ENCODE measurements around the gene REST.

Gene REST

DNA sequence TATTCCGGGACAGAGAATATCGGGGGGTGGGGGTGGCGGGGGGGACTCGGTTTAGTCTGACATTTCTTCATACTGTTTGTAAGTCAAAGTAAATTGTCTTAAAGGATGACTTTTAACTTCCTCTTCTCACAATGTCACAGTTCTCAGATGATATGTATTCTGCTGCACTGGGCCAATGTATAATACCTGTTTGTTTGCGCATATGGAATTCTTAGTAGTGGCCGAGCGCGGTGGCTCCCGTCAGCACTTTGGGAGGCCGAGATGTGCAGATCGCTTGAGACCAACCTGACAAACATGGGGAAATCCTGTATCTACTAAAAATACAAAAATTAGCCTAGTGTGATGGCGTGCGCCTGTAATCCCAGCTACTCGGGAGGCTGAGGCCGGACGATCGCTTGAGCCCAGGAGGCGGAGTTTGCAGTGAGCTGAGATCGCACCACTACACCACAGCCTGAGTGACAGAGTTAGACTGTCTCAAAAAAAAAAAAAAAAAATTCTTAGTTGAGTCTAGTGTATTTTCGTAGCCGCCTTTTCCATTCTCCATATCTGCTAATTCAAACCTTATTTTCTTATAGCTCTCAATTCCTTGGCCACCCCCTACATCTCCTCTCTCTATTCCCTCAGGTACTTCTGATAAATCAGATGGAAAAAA, 71.8 kb downstream of the REST start:
- TF ChIP-seq, protein P1, sequence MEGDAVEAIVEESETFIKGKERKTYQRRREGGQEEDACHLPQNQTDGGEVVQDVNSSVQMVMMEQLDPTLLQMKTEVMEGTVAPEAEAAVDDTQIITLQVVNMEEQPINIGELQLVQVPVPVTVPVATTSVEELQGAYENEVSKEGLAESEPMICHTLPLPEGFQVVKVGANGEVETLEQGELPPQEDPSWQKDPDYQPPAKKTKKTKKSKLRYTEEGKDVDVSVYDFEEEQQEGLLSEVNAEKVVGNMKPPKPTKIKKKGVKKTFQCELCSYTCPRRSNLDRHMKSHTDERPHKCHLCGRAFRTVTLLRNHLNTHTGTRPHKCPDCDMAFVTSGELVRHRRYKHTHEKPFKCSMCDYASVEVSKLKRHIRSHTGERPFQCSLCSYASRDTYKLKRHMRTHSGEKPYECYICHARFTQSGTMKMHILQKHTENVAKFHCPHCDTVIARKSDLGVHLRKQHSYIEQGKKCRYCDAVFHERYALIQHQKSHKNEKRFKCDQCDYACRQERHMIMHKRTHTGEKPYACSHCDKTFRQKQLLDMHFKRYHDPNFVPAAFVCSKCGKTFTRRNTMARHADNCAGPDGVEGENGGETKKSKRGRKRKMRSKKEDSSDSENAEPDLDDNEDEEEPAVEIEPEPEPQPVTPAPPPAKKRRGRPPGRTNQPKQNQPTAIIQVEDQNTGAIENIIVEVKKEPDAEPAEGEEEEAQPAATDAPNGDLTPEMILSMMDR (IDR thresholded peaks at IDR 0.05; ENCODE audit: low read depth, low read length) = no peak
- TF ChIP-seq POLR2A (IDR thresholded peaks at IDR 0.05; ENCODE audit: extremely low read depth, insufficient read length) (no peak), MYC (IDR thresholded peaks at IDR 0.05; ENCODE audit: low read depth, low read length) (no peak)
- TF ChIP-seq, protein P2, sequence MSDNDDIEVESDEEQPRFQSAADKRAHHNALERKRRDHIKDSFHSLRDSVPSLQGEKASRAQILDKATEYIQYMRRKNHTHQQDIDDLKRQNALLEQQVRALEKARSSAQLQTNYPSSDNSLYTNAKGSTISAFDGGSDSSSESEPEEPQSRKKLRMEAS (IDR thresholded peaks at IDR 0.05; ENCODE audit: low read depth, low read length) = no peak
- peak overlapping the region; percentile 91 for H3K4me3 ChIP-seq (ENCODE audit: low read depth, low read length)
- DNase-seq (ENCODE audit: low read depth) = peak; percentile 65

DNA sequence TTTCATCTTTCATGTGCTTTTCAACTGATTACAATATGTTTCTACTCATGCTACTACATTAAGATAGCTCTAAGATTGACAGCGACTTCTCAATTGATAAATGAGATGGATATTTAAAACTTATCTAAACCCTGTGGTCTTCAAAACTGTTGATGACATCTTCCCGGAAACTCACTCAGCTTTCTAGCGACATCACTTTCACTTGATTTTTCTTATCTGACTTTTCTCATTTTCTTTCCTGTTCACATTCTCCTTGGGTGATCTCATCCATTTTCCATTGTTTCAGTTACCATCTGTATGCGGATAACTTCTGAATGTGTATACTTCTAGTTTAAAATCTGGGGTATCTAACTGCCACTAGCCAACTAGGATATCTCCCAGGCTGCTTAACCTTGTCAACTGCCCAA, 74.1 kb downstream of the REST start:
- H3K4me3 ChIP-seq (ENCODE audit: low read depth, low read length) = peak overlapping the region; percentile 91
- no peak for TF ChIP-seq MYC (IDR thresholded peaks at IDR 0.05; ENCODE audit: low read depth, low read length)
- TF ChIP-seq, protein P1 (IDR thresholded peaks at IDR 0.05; ENCODE audit: low read depth, low read length) = no peak
- no peak for TF ChIP-seq POLR2A (IDR thresholded peaks at IDR 0.05; ENCODE audit: extremely low read depth, insufficient read length)
- TF ChIP-seq, protein P2 (IDR thresholded peaks at IDR 0.05; ENCODE audit: low read depth, low read length) = no peak
- DNase-seq (ENCODE audit: low read depth) = no peak

DNA sequence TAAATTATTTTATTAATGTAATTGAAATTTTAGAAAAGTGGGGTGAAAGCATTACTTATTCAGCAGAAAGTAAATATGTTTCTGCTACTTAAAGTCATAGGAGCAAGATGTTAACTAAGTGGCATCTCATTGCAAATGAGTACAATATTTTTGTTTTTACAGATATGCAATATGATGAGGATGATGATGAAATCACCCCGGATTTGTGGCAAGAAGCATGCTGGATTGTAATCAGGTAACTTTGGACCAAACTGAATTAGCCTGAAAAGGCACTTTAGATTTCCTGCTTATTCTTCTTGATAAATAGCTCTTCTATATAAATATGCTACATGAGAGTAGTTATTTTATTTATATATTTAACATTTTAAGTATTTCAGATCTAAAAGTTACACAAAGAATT, 78.5 kb downstream of the REST start:
- no peak overlapping the region for H3K4me3 ChIP-seq (ENCODE audit: low read depth, low read length)
- TF ChIP-seq, protein P1 (IDR thresholded peaks at IDR 0.05; ENCODE audit: low read depth, low read length) = no peak
- TF ChIP-seq POLR2A (IDR thresholded peaks at IDR 0.05; ENCODE audit: extremely low read depth, insufficient read length) = no peak
- TF ChIP-seq, protein P2 (IDR thresholded peaks at IDR 0.05; ENCODE audit: low read depth, low read length) = no peak
- no peak for DNase-seq (ENCODE audit: low read depth)

DNA sequence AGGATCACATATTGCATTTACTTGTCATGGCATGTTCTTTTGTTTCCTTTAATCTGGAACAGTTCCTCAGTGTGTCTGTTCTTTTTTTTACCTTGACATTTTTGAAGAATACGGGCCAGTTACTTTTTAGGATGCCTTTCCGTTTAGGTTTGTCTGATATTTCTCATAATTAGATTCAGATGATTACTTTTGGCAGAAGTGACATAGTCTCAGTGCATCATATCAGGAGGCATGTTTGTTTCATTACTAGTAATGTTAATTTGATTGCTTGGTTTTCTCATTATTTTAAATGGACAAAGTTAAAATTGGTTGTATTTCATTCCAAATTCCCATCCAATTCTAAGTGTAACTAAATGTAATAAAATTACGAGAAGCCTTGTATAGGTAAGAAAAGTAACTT, 79.3 kb downstream of the REST start:
- TF ChIP-seq, protein P2 (IDR thresholded peaks at IDR 0.05; ENCODE audit: low read depth, low read length) = no peak
- no peak for TF ChIP-seq MYC (IDR thresholded peaks at IDR 0.05; ENCODE audit: low read depth, low read length)
- TF ChIP-seq, protein P1 (IDR thresholded peaks at IDR 0.05; ENCODE audit: low read depth, low read length) = no peak
- TF ChIP-seq POLR2A (IDR thresholded peaks at IDR 0.05; ENCODE audit: extremely low read depth, insufficient read length) = no peak
- no peak for DNase-seq (ENCODE audit: low read depth)
- no peak overlapping the region for H3K4me3 ChIP-seq (ENCODE audit: low read depth, low read length)

DNA sequence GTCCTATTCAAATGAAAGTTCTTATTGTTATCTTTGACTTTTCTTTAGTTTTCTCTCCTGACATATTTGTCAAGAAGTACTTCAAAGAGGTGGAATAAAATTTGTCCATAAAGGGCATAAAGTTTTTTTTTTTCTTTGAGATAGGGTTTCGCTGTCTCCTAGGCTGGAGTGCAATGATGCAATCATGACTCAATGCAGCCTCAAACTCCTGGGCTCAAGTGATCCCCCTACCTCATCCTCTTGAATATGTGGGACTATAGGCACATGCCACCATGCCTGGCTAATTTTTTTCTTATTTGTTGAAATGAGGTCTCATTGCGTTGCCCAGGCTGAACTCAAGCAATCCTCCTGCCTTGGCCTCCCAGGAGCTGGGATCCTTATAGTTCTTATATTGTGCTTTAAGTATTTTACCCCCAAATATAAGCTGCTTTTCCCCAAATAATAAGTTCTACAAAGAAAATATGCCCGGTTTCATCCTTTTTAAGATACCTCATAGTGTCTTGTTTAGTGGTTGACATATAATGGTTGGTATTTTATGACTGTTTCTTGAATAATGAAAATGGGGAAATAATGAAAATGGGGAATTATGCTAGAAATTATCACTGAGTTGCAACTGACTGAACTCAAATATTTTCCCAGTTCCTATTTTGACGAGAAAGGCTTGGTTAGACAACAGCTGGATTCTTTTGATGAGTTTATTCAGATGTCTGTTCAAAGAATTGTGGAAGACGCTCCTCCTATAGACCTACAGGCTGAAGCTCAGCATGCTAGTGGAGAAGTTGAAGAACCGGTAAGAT, 82.6 kb downstream of the REST start:
- TF ChIP-seq, protein P1 (IDR thresholded peaks at IDR 0.05; ENCODE audit: low read depth, low read length) = no peak
- no peak for TF ChIP-seq POLR2A (IDR thresholded peaks at IDR 0.05; ENCODE audit: extremely low read depth, insufficient read length)
- TF ChIP-seq MYC (IDR thresholded peaks at IDR 0.05; ENCODE audit: low read depth, low read length) = no peak
- TF ChIP-seq, protein P2 (IDR thresholded peaks at IDR 0.05; ENCODE audit: low read depth, low read length) = no peak
- DNase-seq (ENCODE audit: low read depth) = peak; percentile 66
- H3K4me3 ChIP-seq (ENCODE audit: low read depth, low read length) = no peak overlapping the region

All from NB4 (cell line).